Natural killer cell (primary cell): Measurements from ENCODE around the gene PPP1R3C. TPM values are rescaled to one million over a fixed set of nuclear protein-coding genes. Genes with fewer than 3 reads are reported as not detected.
A peak's percentile ranks its signal among the peaks of the same experiment; 100 is the strongest.

Source experiments
- ATAC-seq, 3 donors: fragments of 150-1000 bp in 2 of 3; fragments of 200-7000 bp in 1 of 3; cut with Tn5 transposase; 1 replicate in 1 of 3; 2 replicates in 2 of 3; pipeline ENCODE4 v1.10.0; 2021; ENCODE audit warnings: mild to moderate bottlenecking in 2 of 3, moderate library complexity in 2 of 3
- DNase-seq, 2 donors: peaks; one replicate each; pipeline versions ENCODE4 v3.0.0 to v3.0.0-alpha.2; 2013 to 2021; ENCODE audit warnings: mixed read lengths in 1 of 2
- H3K27ac ChIP-seq: one replicate; pipeline ENCODE4 v1.5.1; 2013; ENCODE audit warnings: mild to moderate bottlenecking, low read length
- H3K27me3 ChIP-seq: one replicate; pipeline ENCODE4 v1.6.1; 2013; ENCODE audit warnings: low read length; ENCODE audit not compliant: control insufficient read depth, insufficient read depth
- H3K36me3 ChIP-seq: one replicate; pipeline ENCODE4 v1.6.1; 2013; ENCODE audit warnings: low read length; ENCODE audit not compliant: control insufficient read depth, insufficient read depth
- H3K4me1 ChIP-seq: one replicate; pipeline ENCODE4 v1.6.1; 2013; ENCODE audit warnings: low read length; ENCODE audit not compliant: control insufficient read depth, insufficient read depth
- H3K4me3 ChIP-seq: one replicate; pipeline ENCODE4 v1.5.1; 2013; ENCODE audit warnings: low read length
- H3K9me3 ChIP-seq: one replicate; pipeline ENCODE4 v1.6.1; 2013; ENCODE audit warnings: low read length; ENCODE audit not compliant: control insufficient read depth, insufficient read depth
- H3K27ac Mint-ChIP-seq, 2 donors: one replicate each; pipeline ENCODE4 v1.8.0; 2022; ENCODE audit warnings: mild to moderate bottlenecking in 2 of 2, mixed read lengths in 2 of 2, moderate library complexity in 1 of 2
- H3K27me3 Mint-ChIP-seq, 2 donors: one replicate each; pipeline ENCODE4 v1.8.0; 2022; ENCODE audit warnings: low read depth in 2 of 2, mixed read lengths in 2 of 2
- H3K36me3 Mint-ChIP-seq: one replicate; pipeline ENCODE4 v1.8.0; 2022; ENCODE audit warnings: mixed read lengths
- H3K4me1 Mint-ChIP-seq, 2 donors: one replicate each; pipeline ENCODE4 v1.8.0; 2022; ENCODE audit warnings: mixed read lengths in 2 of 2
- H3K4me3 Mint-ChIP-seq: one replicate; pipeline ENCODE4 v1.8.0; 2022; ENCODE audit warnings: mild to moderate bottlenecking, moderate library complexity, mixed read lengths
- H3K9me3 Mint-ChIP-seq, 2 donors: one replicate each; pipeline ENCODE4 v1.8.0; 2022; ENCODE audit warnings: mixed read lengths in 2 of 2
- CTCF ChIP-seq: fragments of 200-600 bp; IDR thresholded peaks from one replicate; pipeline ENCODE4 v1.8.0; 2022; ENCODE audit warnings: antibody characterized with exemption
- WGBS: methylation state at CpG from one replicate; pipeline ENCODE4 v1.1.7; 2013; ENCODE audit warnings: missing lambda C conversion rate; ENCODE audit not compliant: insufficient coverage; 5-methylcytosine and 5-hydroxymethylcytosine counted together
- intact Hi-C: fragments of 100-400 bp; cut with micrococcal nuclease; formaldehyde crosslinking; loops from one replicate; pipeline ENCODE4 v1.14.2; 2022
- total RNA-seq, 4 donors: library from RNA; stranded (reverse); fragments of 120-200 nt in 1 of 4; gene quantifications; one replicate each; pipeline versions ENCODE4 v1.2.3 to v1.2.4, GENCODE V29; 2013 to 2022

Gene PPP1R3C
- total RNA-seq, 3 donors from 2014 or later (not counting 1 experiment from before 2014, with no cell fraction given): not detected

GRCh38 chr10:91642831-91643692, 10.2 kb upstream of the PPP1R3C start:
- H3K36me3 ChIP-seq: no peaks in the 10 kb centered on the region
- Mint-ChIP-seq H3K4me3 (no peak overlapping the region), H3K36me3 (no peaks in the 10 kb centered on the region), H3K9me3 (no peaks in the 10 kb centered on the region), H3K27me3 (peaks cover 16 to 25% of the 10 kb centered on the region in 2 donors), H3K27ac (no peak overlapping the region), H3K4me1 (no peaks in the 10 kb centered on the region)
- no peak for TF ChIP-seq CTCF
- no peak overlapping the region for H3K27ac ChIP-seq
- no peaks in the 10 kb centered on the region for H3K4me1 ChIP-seq
- intact Hi-C loops: no loop called here
- 80% methylated on average over 2 of the region's 2 CpGs for WGBS
- DNase-seq (no peak), ATAC-seq (no peak)
- no peaks in the 10 kb centered on the region for H3K27me3 ChIP-seq
- H3K9me3 ChIP-seq: no peaks in the 10 kb centered on the region
- no peak overlapping the region for H3K4me3 ChIP-seq

GRCh38 chr10:91636892-91637291, 4.0 kb upstream of the PPP1R3C start:
- intact Hi-C loops: no loop called here

GRCh38 chr10:91635401-91636400, 2.8 kb upstream of the PPP1R3C start:
- DNase-seq (peak in 1 of 2 donors; percentile 72), ATAC-seq (peak in 1 of 3 donors; percentile 34)
- Histone ChIP-seq H3K9me3 (no peaks in the 10 kb centered on the region), H3K36me3 (no peaks in the 10 kb centered on the region), H3K27ac (no peak overlapping the region), H3K27me3 (peaks cover 25% of the 10 kb centered on the region), H3K4me3 (no peak overlapping the region), H3K4me1 (no peaks in the 10 kb centered on the region)
- Mint-ChIP-seq H3K9me3 (no peaks in the 10 kb centered on the region), H3K4me3 (no peak overlapping the region), H3K27ac (no peak overlapping the region), H3K4me1 (peaks cover 0 to 6% of the 10 kb centered on the region in 2 donors), H3K36me3 (no peaks in the 10 kb centered on the region), H3K27me3 (peaks cover 37 to 55% of the 10 kb centered on the region in 2 donors)
- 42% methylated on average over 7 of the region's 10 CpGs for WGBS
- peak; percentile 18 for TF ChIP-seq CTCF
- intact Hi-C loops: loop anchor here (2.0 kb wide), 1 partner anchor 337 kb away; no protein-coding TSS in a partner anchor

More at GRCh38 chr10:91636892-91637291, 4.0 kb upstream of the PPP1R3C start:
- H3K27ac Mint-ChIP-seq: no peak overlapping the region
- peaks cover 32 to 43% of the 10 kb centered on the region in 2 donors for H3K27me3 Mint-ChIP-seq
- peaks cover 0 to 6% of the 10 kb centered on the region in 2 donors for H3K4me1 Mint-ChIP-seq
- H3K9me3 ChIP-seq: no peaks in the 10 kb centered on the region
- no peak overlapping the region for H3K27ac ChIP-seq
- no peak for DNase-seq
- H3K4me3 Mint-ChIP-seq: no peak overlapping the region
- no peaks in the 10 kb centered on the region for H3K36me3 ChIP-seq
- no peaks in the 10 kb centered on the region for H3K4me1 ChIP-seq
- peaks cover 21% of the 10 kb centered on the region for H3K27me3 ChIP-seq
- no peaks in the 10 kb centered on the region for H3K36me3 Mint-ChIP-seq
- WGBS: 90% methylated on average over 3 of the region's 4 CpGs
- no peak for ATAC-seq
- no peaks in the 10 kb centered on the region for H3K9me3 Mint-ChIP-seq
- TF ChIP-seq CTCF: no peak
- H3K4me3 ChIP-seq: no peak overlapping the region
